HG02973 (cell line): ENCODE results near the gene TMPRSS4.

ENCODE experiments used
- ATAC-seq: cut with Tn5 transposase; IDR thresholded peaks from one replicate; pipeline ENCODE4 v1.9.1; 2021; ENCODE audit warnings: moderate library complexity; ENCODE audit not compliant: unreplicated experiment

TMPRSS4 gene

DNA sequence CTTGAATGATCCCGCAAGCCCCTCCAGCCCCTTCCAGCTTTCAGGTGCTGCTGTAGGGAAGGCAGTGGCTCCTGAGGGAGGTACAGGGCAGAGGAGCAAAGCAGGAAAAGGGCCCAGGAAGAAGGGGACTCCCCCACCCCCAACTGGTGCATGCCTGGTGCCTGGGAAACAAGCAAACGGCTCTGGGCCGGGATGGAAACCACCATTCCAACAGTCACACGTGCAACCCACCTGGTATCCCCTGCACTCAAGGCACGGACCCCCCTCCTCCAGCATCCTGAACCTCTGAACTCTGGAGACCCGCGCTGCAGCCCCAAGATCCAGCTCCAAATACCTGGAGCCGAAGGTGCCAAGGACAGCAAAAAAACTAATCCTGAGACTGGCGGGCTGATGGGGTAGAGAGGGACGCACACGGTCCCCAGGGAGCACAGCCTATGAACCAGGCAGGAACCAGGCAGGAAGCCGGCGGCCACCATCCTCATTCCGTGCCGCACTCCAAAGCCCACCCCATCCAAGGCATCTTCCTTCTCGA lies 75.2 kb downstream of the TMPRSS4 start:
- ATAC-seq: no peak

DNA sequence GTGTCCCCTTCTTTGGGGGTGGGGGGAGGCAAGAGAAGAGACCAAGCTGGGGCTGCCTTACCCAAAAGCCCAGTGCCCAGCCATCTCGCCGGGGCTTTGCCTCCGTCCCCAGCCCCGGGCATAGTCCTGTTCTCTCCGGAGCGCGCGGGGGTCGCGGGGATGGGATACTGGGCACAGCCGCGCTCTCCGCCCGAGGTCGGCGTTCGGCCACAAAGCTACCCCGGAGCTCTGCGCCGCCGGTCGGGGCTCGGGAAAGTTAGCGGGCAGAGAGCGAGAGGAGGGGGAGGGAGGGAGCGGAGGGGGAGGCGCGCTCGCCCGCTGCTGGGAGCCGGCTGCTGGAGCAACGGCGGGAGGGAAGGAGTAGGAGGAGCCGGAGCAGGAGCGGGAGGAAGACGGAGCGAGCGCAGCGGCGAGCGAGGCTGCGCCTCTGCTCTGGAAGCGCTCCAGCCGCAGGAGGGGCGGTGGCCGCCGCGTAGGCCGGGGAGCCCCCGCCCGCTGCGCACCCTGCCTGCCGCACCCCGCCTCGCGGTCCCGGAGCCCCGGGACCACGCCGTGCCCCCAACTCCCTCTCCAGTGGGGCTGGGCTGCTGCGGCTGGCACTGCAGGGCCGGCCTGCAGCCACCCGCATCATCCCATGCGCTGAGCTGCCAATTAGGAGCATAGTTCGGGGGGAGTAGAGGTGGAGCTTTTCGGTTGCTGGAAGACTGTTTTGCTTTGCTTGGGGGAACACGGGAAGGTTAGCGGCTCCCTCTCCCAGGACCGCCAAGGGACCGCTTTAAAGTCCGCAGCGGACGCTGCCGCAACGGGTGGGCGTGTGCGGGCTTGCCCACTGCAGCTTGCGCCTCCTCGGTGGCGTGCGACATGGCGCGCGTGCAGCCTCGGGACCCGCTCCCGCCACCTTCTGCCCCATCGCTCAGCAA lies 75.9 kb downstream of the TMPRSS4 start, which contains the start of gene SCN4B:
Gene SCN4B (minus strand): TSS at position 272 of the 920 bp plus-strand sequence. CDS start 150 bp downstream, at position 122.
- no peak for ATAC-seq

DNA sequence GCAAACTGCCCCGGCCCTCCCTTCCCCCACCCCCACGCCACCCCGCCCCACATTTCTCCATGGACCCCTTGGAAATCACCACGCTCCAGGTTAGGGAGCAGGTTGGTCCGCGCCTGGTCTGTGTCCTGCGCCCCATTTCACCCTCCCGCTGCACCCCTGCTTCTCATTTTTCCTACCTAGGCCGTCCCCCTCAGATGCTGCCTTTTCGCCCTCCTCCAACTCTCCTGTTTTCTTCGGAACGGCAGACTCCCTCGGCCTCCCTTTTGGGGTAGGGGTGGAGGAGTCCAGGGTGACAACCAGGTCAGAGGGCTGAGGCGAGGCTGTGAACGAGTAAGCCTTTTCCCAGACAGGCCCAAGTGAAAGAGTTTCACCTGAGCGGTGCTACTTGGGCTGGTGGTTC lies 76.6 kb downstream of the TMPRSS4 start:
- ATAC-seq: no peak

DNA sequence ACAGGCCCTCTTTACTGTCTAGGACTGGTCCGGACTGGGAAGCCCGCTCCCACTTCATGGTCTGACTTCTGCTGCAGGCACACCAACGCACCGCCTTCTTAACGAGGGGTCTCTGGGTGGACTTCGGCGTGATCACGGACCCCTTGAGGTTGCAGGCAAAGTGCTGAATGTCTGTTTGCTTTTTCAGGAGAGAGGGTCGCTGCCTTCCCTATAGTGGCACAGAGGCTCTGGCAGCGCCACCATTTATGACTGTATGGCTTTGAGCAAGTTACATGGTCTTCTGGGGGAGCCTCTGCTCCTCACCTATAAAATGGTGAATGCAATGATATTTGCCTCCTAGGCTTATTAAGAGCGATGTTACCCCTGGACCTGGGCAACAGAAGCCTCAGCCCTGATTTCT lies 77.1 kb downstream of the TMPRSS4 start:
- ATAC-seq: no peak

DNA sequence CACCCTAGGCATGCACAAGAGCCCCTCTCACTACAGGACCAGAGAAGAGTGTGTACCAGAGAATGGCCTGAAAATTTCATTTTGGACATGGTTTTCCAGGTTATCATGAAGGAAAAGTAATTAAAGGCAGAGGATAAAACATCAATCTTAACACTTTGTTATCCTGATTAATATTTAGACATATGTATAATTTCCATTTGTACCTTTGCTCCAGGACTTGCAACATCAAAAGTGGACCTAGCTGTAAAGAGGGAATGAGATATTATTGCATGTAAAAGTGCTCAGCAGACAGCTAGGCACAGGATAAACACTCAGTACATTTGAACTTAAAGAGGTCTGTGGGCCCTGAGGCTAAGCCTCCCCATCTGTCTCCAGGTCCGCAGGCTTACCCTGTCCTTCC lies 77.8 kb downstream of the TMPRSS4 start:
- no peak for ATAC-seq

DNA sequence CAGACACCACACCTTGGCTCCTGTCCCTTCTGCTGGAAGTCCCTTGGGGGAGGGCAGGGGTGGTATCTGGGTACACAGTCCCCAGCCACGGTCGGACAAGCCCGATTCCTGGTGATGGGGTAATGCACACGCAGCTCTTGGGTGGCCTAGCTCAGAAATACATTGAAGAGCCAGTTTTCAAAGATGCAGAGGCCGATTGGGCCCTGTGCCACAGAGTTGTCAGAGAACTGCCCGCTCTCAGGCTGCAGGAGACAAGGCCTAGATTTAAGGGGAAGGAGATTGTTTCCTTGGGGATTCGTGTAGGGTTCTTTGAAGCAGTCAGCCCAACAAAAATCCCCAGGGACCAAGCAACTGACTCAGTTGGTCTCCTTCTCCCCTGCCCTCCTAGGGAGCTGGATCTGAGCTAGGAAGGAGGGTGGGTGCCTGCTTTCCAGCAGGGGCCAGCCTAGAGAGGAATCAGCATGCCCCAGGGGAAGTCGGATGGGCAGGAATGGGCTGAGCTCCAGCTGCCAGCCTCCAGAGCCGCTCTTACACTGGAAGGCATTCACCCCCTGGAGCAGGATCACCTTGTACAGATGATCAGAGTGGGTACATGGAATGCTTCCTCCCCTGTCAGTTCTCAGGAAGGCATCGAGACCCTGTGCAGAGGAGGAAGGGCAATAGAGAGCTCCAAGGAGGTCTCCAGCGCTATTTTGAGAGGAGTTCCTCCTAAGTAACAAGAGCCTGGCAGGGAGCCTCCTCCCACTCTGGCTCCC lies 79.1 kb downstream of the TMPRSS4 start:
- no peak for ATAC-seq

DNA sequence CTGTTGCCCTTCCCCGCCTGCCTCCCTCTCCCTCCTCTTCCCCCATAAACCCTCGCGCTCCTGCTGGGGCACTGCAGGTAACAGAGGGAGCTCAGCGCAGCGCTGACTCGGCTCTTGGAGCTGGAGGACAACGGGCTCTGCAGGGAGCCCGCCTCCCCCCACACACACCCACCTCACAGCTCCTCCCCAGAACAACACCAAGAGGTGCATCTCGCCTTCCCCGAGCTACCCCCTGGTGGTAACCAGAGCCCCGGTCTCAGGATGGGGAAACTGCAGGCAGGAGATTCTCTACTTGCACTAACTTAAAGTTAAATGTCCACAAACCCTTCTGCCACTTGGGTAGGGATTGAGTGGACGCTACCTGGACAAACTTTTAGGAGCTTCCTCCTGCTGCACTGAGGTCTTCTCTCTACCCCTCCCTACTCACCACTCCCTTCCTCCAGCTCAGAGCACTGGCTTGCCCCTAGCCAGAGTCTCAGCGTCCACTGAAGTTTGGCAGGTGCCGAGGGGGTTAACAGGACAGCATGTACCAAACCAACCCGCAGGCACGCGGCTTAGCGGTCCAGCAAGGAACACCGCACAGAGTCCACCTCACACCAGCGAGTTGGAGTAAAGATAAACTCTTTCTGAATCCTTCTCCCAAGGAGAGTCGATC lies 79.8 kb downstream of the TMPRSS4 start:
- ATAC-seq: no peak

DNA sequence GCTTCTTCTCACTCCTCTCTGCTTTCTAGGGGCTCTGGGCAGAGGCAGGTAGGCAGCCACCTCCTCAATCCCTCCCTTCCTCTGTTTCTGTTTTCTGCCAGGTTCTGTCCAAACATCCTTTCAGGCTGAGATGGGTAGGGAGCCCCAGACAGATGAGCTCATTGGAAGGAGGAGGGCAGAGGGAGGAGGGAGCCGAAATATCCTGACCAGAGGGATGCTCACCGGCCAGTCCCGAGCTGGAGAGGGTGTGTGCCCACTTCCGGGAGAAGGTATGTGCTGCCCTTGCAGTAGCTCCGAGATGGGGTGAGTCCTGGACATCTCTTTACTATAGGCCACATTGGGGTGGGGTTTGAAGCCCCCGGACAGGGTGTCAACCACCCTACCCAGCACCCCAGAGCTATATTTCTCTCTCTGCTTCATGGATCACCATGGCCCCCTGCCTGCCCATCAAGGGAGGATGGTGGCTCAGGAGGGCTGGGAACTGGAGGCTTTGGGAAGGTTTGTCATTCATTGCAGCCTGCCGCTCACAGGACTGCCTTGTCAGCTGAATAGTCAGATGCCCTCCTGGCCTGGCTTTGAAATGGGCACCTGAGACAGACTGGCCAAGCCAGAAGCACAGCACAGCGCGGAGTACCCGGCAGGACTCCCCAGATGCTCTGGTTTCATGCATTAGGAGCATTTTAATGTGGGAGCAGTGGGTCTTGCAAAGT lies 80.5 kb downstream of the TMPRSS4 start:
- ATAC-seq: no peak

DNA sequence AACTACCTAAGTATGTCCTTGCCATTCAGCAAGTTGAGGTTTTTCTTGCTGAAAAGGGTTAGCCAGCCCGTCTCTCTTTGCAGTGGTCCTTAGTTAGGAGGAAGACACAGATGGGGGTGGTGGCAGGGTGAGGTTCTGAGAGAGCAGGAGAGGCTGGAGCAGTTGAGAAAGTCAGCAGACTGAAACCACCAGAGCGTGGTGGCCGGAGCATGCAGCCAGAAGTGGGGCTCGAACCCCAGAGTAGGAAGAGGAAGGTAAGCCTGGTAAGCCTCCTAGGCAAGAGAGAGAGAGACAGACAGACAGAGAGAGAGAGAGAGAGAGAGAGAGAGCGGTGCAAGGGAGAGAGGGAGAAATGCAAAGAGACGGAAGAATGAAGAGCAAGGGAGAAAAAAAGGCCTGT lies 84.9 kb downstream of the TMPRSS4 start:
- ATAC-seq: no peak

DNA sequence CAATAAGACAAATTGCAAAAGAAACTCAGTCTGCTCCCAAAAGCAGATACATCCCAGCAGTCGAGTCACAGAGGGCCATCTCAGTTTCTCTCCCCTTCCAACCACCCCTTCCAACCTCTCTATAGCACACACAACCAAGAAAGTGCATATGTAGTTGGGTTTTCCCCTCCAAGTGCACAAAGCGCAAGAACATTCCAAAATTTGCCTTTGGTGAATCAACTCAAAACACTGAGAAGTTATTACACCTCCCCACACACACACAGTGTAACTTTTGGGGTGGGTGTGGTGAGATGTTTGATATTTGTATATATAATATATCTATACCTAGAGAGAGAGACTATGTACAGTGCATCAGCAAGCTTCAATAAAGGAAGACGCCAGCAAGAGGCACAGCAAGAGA lies 86.0 kb downstream of the TMPRSS4 start:
- ATAC-seq: no peak

DNA sequence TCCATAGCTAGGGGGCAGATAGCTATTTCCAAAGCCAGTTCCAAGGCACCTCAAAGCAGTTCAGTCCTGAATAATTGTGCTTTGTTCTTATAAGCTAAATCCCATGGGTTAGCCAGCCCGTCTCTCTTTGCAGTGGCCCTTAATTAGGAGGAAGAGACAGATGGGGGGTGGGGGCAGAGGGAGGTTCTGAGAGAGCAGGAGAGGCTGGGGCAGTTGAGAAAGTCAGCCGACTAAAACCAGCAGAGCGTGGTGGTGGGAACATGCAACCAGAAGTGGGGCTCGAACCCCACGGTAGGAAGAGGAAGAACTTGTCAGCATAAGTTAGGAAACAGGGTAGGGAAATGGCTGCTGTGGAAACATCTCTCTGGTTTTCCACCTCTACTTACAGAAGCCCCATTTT lies 86.6 kb downstream of the TMPRSS4 start:
- ATAC-seq: no peak

DNA sequence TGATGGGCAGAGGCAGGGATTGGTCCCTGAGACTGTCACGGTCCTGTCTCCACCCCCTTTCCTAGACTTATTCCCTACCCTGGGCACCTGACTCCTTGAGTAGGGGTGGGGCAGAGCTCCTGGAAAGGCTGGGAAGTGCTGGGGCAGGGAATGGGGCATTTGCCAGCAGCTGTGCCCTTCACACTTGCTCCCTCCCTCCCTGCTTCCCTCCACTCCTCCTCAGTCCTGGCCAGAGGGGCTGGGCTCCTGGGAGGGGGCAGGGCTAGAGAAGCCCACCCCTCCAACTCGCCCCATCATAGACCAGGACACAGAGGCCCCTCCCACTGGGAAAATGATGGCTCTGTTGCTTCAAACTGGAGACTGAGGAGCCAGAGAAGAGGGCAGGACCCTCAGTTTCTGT lies 88.0 kb downstream of the TMPRSS4 start:
- no peak for ATAC-seq

DNA sequence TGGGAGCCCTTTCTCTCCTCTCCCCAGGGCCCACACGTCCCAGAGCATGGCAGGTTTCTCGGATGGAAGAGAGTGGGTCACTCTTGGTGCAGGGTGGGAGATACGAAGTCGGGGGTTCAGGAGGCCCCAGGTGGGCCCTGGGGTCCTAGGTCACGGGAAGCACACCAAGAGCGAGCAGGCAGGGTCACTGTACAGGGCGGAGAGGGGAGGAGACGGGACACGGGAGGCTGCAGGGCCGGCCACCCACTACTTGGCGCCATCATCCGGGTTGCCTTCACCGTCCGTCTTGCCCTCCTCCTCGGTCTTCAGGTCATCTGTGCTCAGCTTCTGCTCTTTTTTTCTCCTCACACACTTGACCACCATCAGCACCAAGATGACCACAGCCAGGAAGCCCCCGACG lies 89.8 kb downstream of the TMPRSS4 start:
- ATAC-seq: no peak

DNA sequence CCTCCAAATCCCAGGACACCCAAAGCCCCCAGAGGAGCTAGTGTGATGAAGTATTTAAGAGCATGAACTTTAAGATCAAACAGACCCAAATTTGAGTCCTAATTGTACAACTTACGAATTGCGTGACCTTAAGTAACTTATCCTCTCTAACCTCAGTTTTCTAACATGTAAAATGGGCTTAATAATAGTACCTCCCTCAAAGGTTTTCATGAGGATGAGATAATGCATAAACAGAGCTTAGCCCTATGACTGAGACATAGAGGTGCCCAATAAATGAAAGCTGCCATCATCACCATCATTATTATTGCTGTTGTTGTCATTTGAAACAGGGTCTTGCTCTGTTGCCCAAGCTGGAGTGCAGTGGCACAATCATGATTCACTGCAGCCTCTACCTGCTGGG lies 90.4 kb downstream of the TMPRSS4 start:
- no peak for ATAC-seq

DNA sequence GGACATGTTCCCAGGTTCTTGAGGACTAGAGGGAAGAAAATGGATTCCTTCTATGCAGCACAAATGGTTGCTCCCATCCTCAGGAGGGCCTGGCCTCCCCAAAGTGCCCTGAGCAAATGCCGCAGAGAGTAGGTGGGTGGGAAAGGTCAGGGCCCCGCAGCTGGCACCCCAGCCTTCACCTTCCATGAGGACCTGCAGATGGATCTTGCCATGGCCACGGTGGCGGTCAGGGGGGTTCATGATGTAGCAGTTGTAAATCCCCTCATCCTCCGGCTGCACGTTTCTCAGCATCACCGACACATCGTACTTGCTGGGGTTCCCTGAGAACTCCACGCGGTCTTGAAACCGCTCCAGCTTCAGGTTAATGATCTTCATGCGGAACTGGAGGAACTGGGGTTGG lies 91.0 kb downstream of the TMPRSS4 start:
- ATAC-seq: no peak

DNA sequence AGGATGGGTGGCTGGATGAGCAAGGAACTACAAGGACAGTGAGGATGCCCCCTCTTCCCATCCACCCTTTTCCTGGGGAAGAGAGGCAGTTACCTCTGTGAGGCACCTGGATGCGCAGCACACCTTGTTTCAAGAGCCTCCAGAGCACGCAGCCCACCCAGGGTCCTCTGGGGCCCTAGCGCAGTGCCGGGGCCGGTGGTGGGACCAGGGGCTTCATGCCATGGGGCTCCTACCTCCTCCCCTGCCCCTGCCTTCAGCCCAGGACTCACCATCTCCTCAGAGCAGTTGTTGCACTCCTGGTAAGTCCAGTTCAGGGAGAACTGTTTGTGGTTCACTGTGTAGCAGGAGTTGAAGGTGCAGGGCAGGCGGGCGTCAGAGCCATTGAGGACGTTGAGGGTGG lies 91.4 kb downstream of the TMPRSS4 start:
- no peak for ATAC-seq

DNA sequence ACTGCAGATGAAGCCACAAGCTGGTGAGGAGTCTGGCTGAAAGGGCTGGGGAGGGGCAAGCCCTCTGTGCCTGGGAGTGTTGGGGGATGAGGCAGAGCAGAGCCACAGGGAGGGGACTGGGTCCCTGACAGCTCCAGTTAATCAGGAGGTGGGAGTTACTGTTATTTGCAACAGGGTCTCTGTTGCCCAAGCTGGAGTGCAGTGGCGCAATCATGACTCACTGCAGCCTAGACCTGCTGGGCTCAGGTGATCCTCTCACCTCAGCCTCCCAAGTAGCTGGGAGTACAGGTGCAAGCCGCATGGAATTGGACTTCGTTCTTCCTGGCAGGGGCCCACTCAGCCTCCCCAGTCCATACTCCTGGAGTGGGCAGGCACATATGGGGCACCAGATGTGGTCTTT lies 91.9 kb downstream of the TMPRSS4 start:
- no peak for ATAC-seq

DNA sequence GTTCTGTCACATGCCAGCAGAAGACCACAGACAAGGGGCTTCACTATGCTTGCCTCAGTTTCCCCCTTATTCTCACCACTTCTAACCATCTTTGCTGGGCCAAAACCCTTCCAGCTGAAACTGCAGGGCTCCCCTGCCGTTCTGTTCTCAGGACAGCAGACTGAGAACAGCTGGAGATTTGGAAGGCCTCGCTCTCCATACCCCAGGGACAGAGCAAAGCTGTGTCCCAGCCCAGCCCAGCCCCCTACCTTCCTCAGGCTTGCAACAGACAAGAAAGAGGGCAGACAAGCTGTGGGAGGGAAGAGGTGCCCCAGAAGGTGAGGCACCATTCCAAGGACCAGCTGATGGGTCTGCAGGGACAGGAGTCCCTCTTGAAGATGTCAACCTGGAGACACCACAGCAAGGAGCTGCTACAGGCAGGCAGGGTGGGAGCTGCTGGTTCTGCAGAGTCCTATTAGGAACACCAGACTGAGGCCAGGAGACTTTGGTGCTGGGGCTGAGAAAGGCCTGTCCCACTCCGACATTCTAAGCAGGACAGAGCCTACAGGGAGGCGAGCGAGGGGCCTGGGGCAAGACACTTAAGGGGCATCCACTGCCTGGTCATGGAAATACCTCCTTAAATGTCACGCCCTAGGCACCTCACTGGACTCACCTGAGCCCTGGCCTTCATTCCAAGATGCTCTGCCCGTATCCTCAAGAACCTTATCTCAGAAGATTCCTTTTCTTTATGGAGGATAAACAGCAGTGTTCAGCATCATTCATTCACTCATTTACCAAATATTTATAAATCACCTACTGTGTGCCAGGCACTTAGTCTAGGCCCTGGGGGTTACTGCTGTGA lies 92.6 kb downstream of the TMPRSS4 start:
- ATAC-seq: no peak

DNA sequence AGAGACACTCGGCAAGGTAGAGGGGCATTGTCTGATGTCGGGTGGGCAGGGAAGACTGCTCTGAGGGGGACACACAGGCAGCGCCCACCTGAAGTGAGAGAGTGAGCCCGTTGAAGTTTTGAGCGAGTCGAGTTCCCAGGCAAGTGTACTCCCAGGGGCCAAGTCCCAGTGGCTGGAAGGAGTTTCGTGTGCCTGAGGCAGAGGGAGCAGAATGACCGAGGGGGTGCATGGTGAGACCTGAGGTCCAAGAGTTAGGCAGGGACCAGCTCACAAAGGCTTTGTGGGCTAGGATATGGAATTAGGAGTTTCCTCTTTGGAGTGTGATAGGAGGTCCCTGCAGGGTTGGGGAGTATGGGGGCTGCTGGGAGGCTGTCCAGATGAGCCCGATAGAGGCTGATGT lies 93.4 kb downstream of the TMPRSS4 start:
- no peak for ATAC-seq

DNA sequence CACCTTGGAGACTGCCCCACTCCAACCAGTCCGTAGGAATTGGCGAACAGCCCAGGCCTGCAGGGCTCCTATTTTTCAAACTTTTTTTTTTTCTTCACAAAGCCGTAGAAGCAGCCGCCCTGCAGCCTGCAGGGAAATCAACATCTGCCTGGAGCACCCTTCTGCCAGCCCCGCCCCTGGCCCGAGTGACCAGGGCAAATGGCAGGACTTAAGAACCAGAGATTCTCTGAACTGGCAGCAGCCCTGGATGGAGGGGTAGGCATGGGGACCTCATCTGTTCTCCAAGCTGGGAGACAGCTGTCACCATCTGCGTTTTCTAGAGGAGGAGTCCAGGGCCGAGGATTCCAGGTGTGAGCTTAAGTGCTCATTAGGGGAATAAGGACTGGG lies 94.0 kb downstream of the TMPRSS4 start:
- ATAC-seq: no peak
